ENCODE measurements around the gene SWT1.

The SWT1 gene

GRCh38 chr1:185322636-185323035 lies 165.7 kb downstream of the SWT1 start:
- no peak for DNase-seq (ENCODE audit: low read depth)

- no peak for DNase-seq (ENCODE audit: low read depth)
Observed at GRCh38 chr1:185324118-185324517, 167.2 kb downstream of the SWT1 start.

GRCh38 chr1:185325413-185325812 lies 168.4 kb downstream of the SWT1 start:
- DNase-seq (ENCODE audit: low read depth), result no peak

GRCh38 chr1:185328255-185328654 lies 171.3 kb downstream of the SWT1 start:
- DNase-seq (ENCODE audit: low read depth), result no peak

GRCh38 chr1:185334182-185334581 lies 177.2 kb downstream of the SWT1 start:
- DNase-seq (ENCODE audit: low read depth), result no peak

GRCh38 chr1:185337246-185337645 lies 180.3 kb downstream of the SWT1 start:
- DNase-seq (ENCODE audit: low read depth), result no peak

GRCh38 chr1:185338719-185339622 lies 182.0 kb downstream of the SWT1 start:
- no peak for DNase-seq (ENCODE audit: low read depth)

GRCh38 chr1:185341196-185341781 lies 184.3 kb downstream of the SWT1 start:
- no peak for DNase-seq (ENCODE audit: low read depth)

All from stimulated activated CD8-positive, alpha-beta memory T cell treated with anti-CD3 and anti-CD28 coated beads, Interleukin-7, amount 100 ng/mL, for 24 hours (primary cell).